Measurements from ENCODE around the gene ITGA2B. TPM values are rescaled to one million over a fixed set of nuclear protein-coding genes. Genes with fewer than 3 reads are reported as not detected.

The ITGA2B gene
- total and polyA plus RNA-seq, 2 of the 13 experiments (the other 11 are each of a cell fraction or from before 2014, with no cell fraction given) = 0.38 to 1.1 TPM

DNA sequence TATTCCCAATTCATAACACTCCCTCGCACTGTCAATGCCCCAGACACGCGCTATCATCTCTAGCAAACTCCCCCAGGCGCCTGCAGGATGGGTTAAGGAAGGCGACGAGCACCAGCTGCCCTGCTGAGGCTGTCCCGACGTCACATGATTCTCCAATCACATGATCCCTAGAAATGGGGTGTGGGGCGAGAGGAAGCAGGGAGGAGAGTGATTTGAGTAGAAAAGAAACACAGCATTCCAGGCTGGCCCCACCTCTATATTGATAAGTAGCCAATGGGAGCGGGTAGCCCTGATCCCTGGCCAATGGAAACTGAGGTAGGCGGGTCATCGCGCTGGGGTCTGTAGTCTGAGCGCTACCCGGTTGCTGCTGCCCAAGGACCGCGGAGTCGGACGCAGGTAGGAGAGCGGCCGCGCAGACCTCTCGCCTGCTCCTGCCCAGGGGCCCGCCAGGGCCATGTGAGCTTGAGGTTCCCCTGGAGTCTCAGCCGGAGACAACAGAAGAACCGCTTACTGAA lies 44.5 kb downstream of the ITGA2B start, which contains the start of gene GRN (continued):
- TF ChIP-seq, protein P1, sequence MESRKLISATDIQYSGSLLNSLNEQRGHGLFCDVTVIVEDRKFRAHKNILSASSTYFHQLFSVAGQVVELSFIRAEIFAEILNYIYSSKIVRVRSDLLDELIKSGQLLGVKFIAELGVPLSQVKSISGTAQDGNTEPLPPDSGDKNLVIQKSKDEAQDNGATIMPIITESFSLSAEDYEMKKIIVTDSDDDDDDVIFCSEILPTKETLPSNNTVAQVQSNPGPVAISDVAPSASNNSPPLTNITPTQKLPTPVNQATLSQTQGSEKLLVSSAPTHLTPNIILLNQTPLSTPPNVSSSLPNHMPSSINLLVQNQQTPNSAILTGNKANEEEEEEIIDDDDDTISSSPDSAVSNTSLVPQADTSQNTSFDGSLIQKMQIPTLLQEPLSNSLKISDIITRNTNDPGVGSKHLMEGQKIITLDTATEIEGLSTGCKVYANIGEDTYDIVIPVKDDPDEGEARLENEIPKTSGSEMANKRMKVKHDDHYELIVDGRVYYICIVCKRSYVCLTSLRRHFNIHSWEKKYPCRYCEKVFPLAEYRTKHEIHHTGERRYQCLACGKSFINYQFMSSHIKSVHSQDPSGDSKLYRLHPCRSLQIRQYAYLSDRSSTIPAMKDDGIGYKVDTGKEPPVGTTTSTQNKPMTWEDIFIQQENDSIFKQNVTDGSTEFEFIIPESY (CRISPR knock-in tag; IDR thresholded peaks at IDR 0.05) = peak; percentile 59; the same call in 1 of the 2 replicates
- TF ChIP-seq ZSCAN12 (CRISPR knock-in tag; IDR thresholded peaks at IDR 0.05) = no peak
- TF ChIP-seq EEA1 (CRISPR knock-in tag; IDR thresholded peaks at IDR 0.05; ENCODE audit: borderline replicate concordance) = no peak
- no peak for TF ChIP-seq ZNF230 (CRISPR knock-in tag; IDR thresholded peaks at IDR 0.05)
- TF ChIP-seq, protein P2, sequence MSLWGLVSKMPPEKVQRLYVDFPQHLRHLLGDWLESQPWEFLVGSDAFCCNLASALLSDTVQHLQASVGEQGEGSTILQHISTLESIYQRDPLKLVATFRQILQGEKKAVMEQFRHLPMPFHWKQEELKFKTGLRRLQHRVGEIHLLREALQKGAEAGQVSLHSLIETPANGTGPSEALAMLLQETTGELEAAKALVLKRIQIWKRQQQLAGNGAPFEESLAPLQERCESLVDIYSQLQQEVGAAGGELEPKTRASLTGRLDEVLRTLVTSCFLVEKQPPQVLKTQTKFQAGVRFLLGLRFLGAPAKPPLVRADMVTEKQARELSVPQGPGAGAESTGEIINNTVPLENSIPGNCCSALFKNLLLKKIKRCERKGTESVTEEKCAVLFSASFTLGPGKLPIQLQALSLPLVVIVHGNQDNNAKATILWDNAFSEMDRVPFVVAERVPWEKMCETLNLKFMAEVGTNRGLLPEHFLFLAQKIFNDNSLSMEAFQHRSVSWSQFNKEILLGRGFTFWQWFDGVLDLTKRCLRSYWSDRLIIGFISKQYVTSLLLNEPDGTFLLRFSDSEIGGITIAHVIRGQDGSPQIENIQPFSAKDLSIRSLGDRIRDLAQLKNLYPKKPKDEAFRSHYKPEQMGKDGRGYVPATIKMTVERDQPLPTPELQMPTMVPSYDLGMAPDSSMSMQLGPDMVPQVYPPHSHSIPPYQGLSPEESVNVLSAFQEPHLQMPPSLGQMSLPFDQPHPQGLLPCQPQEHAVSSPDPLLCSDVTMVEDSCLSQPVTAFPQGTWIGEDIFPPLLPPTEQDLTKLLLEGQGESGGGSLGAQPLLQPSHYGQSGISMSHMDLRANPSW (CRISPR knock-in tag; IDR thresholded peaks at IDR 0.05; ENCODE audit: borderline replicate concordance) = no peak
- TF ChIP-seq, protein P3, sequence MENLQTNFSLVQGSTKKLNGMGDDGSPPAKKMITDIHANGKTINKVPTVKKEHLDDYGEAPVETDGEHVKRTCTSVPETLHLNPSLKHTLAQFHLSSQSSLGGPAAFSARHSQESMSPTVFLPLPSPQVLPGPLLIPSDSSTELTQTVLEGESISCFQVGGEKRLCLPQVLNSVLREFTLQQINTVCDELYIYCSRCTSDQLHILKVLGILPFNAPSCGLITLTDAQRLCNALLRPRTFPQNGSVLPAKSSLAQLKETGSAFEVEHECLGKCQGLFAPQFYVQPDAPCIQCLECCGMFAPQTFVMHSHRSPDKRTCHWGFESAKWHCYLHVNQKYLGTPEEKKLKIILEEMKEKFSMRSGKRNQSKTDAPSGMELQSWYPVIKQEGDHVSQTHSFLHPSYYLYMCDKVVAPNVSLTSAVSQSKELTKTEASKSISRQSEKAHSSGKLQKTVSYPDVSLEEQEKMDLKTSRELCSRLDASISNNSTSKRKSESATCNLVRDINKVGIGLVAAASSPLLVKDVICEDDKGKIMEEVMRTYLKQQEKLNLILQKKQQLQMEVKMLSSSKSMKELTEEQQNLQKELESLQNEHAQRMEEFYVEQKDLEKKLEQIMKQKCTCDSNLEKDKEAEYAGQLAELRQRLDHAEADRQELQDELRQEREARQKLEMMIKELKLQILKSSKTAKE (CRISPR knock-in tag; IDR thresholded peaks at IDR 0.05; ENCODE audit: borderline replicate concordance) = no peak
- TF ChIP-seq, protein P4, sequence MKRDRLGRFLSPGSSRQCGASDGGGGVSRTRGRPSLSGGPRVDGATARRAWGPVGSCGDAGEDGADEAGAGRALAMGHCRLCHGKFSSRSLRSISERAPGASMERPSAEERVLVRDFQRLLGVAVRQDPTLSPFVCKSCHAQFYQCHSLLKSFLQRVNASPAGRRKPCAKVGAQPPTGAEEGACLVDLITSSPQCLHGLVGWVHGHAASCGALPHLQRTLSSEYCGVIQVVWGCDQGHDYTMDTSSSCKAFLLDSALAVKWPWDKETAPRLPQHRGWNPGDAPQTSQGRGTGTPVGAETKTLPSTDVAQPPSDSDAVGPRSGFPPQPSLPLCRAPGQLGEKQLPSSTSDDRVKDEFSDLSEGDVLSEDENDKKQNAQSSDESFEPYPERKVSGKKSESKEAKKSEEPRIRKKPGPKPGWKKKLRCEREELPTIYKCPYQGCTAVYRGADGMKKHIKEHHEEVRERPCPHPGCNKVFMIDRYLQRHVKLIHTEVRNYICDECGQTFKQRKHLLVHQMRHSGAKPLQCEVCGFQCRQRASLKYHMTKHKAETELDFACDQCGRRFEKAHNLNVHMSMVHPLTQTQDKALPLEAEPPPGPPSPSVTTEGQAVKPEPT (CRISPR knock-in tag; IDR thresholded peaks at IDR 0.05; ENCODE audit: low read depth) = no peak
- TF ChIP-seq ZSCAN29 (CRISPR knock-in tag; conservative IDR thresholded peaks at IDR 0.05) = no peak; the same call in 1 of the 2 replicates
- 0 out of 2 replicates have a peak, but pooled peaks have one; percentile 65 for TF ChIP-seq ZNF670 (CRISPR knock-in tag; IDR thresholded peaks at IDR 0.05; ENCODE audit: borderline replicate concordance)
- TF ChIP-seq ZBTB8A (CRISPR knock-in tag; IDR thresholded peaks at IDR 0.05; ENCODE audit: borderline replicate concordance, low read depth) = no peak
- TF ChIP-seq, protein P5, sequence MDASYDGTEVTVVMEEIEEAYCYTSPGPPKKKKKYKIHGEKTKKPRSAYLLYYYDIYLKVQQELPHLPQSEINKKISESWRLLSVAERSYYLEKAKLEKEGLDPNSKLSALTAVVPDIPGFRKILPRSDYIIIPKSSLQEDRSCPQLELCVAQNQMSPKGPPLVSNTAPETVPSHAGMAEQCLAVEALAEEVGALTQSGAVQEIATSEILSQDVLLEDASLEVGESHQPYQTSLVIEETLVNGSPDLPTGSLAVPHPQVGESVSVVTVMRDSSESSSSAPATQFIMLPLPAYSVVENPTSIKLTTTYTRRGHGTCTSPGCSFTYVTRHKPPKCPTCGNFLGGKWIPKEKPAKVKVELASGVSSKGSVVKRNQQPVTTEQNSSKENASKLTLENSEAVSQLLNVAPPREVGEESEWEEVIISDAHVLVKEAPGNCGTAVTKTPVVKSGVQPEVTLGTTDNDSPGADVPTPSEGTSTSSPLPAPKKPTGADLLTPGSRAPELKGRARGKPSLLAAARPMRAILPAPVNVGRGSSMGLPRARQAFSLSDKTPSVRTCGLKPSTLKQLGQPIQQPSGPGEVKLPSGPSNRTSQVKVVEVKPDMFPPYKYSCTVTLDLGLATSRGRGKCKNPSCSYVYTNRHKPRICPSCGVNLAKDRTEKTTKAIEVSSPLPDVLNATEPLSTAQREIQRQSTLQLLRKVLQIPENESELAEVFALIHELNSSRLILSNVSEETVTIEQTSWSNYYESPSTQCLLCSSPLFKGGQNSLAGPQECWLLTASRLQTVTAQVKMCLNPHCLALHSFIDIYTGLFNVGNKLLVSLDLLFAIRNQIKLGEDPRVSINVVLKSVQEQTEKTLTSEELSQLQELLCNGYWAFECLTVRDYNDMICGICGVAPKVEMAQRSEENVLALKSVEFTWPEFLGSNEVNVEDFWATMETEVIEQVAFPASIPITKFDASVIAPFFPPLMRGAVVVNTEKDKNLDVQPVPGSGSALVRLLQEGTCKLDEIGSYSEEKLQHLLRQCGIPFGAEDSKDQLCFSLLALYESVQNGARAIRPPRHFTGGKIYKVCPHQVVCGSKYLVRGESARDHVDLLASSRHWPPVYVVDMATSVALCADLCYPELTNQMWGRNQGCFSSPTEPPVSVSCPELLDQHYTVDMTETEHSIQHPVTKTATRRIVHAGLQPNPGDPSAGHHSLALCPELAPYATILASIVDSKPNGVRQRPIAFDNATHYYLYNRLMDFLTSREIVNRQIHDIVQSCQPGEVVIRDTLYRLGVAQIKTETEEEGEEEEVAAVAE (CRISPR knock-in tag; IDR thresholded peaks at IDR 0.05; ENCODE audit: borderline replicate concordance) = peak; percentile 75; the same call in 1 of the 2 replicates
- TF ChIP-seq RFXANK (CRISPR knock-in tag; IDR thresholded peaks at IDR 0.05) = 0 out of 2 replicates have a peak, but pooled peaks have one; percentile 75
- TF ChIP-seq ZNF484 (CRISPR knock-in tag; IDR thresholded peaks at IDR 0.05; ENCODE audit: borderline replicate concordance, low read depth) = no peak
- TF ChIP-seq MYC (CRISPR knock-in tag; IDR thresholded peaks at IDR 0.05; ENCODE audit: borderline replicate concordance) = peak; percentile 18; the same call in 1 of the 2 replicates
- peak; percentile 78; the same call in 1 of the 2 replicates for TF ChIP-seq NAIF1 (CRISPR knock-in tag; IDR thresholded peaks at IDR 0.05; ENCODE audit: borderline replicate concordance)
